ENCODE measurements around the gene HDGF.
A peak's percentile ranks its signal among the peaks of the same experiment; 100 is the strongest.

The HDGF gene

DNA sequence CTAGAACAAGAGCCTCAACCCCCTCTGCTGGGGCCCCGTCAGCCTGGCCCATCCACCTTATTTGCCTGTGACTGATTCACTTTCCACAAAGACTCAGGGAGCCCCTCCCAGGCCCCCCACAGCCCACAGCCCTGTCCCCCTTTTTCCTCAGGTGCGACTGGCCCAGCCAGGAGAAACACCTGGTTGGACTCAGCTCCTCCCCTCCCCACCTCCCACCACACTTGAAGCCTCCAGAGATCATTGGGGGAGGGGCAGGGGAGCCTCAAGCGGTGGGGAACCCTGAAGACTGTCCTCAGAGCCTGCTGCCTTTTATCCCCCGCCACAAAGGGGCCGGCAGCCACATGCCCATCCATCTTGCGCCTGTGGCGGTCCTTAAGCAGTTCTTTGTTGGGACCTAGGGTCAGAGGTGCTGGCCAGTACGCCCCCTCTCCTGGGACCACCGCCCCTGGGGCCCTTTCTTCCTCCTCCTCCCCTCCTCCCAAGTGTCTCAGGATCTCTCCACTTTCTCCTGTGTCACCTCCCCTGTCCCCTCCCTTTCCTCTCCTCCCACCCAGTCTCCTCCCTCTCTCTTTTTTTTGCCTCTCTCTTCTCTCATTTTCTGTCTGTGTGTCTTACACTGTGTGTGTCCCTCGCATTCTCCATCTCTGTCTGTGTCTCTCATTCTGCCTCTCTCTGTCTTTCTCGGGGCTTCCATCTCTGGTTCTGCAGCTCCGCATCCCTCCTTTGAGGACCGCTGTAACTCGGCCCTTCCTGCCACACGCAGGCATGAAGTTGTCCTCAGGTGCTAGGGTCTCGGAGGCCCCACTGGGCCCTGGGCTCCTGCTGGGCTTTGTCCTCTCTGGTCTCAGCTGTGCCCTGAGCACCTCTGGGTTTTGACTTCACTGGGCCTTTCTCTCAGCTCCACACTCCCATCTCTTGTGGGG is 58.3 kb downstream of the HDGF start:
- peak; percentile 18 for DNase-seq

DNA sequence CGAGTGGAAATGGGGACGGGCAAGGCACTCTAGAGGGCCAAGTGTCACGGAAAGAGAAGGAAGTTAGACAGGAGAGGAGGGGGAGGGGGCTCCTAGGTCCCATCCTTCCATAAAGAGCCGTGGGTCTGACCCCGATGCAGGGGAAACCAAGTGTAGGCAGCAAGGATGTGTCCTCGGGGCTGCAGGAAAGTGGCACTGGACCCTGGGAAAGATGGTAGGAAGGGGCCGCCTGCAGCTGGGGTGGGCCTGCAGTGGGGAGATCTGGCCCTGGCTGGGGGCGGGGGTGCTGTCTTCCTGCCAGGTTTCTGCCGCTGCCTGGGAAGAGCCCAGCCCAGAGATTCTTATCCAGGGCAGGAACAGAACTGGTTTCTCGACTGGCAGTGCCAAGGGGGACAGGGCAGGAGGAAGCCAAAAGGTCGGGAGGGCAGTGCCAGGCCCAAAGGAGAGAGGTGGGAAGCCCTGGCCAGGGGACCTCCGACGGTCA is 59.0 kb downstream of the HDGF start:
- DNase-seq = no peak

Data from NCI-H1092 treated with DMSO at 0.1 percent for 48 hours (cell line).